Gastroesophageal sphincter (tissue), 3 donors: ENCODE results near the gene CPNE6.

Source experiments
- CTCF ChIP-seq, 4 experiments: fragments of 200-600 bp in 2 of 4; fragments of 450-650 bp in 2 of 4; sonication (generic) in 1 of 4; IDR thresholded peaks; one replicate each; pipeline ENCODE4 v1.5.1; 2017 to 2019; ENCODE audit warnings: antibody characterized with exemption in 4 of 4, mild to moderate bottlenecking in 2 of 4, moderate library complexity in 2 of 4
- EP300 ChIP-seq: sonication (generic); formaldehyde crosslinking; IDR thresholded peaks from one replicate; pipeline ENCODE4 v1.6.1; 2017; ENCODE audit warnings: antibody characterized with exemption, mild to moderate bottlenecking
- POLR2AphosphoS5 ChIP-seq: sonication (generic); formaldehyde crosslinking; IDR thresholded peaks from one replicate; pipeline ENCODE4 v1.6.1; 2017; ENCODE audit warnings: antibody characterized with exemption

- no peak for TF ChIP-seq CTCF (IDR thresholded peaks at IDR 0.05)
- TF ChIP-seq POLR2AphosphoS5 = no peak
- no peak for TF ChIP-seq EP300
Measured at GRCh38 chr14:24068711-24069410, 2.5 kb upstream of the CPNE6 start.
